WI38 (cell line): Measurements from ENCODE around the gene KRTAP10-7.
"Not testable (repeated sequence)": the region's sequence is repeated elsewhere in the genome, so short reads cannot be mapped to it uniquely, and the experiment has no call there.

Experiments used
- H3K4me3 ChIP-seq: 2 replicates; pipeline ENCODE4 v1.5.1; 2011; ENCODE audit warnings: low read depth, mild to moderate bottlenecking, control low read depth, low read length
- TF ChIP-seq, protein P1 (sequence below): IDR thresholded peaks from 2 replicates; pipeline ENCODE4 v1.5.1; 2012; ENCODE audit warnings: low read depth, mild to moderate bottlenecking, control low read depth, low read length

KRTAP10-7 gene

DNA sequence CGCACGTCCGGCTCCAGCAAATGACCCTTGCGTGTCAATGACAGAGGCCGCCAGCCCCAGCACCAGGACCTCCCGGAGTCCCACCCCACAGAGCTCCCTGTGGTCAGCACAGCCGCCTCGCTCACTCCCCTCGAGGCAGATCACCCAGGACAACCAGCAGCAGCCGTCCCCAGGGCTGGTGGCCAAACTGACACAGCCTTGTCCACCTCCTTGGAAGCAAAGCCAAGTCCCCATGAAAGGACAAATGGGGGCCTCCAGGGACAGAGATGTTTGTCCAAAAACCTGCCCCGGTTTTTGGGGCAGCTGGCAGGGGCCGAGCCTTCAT is 38.9 kb downstream of the KRTAP10-7 start:
- H3K4me3 ChIP-seq = no peak overlapping the region
- TF ChIP-seq, protein P1, sequence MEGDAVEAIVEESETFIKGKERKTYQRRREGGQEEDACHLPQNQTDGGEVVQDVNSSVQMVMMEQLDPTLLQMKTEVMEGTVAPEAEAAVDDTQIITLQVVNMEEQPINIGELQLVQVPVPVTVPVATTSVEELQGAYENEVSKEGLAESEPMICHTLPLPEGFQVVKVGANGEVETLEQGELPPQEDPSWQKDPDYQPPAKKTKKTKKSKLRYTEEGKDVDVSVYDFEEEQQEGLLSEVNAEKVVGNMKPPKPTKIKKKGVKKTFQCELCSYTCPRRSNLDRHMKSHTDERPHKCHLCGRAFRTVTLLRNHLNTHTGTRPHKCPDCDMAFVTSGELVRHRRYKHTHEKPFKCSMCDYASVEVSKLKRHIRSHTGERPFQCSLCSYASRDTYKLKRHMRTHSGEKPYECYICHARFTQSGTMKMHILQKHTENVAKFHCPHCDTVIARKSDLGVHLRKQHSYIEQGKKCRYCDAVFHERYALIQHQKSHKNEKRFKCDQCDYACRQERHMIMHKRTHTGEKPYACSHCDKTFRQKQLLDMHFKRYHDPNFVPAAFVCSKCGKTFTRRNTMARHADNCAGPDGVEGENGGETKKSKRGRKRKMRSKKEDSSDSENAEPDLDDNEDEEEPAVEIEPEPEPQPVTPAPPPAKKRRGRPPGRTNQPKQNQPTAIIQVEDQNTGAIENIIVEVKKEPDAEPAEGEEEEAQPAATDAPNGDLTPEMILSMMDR = no peak

GRCh38 chr21:44640761-44641160 is 40.4 kb downstream of the KRTAP10-7 start:
- TF ChIP-seq, protein P1 = no peak
- H3K4me3 ChIP-seq = no peak overlapping the region

- TF ChIP-seq, protein P1 = no peak
- no peak overlapping the region for H3K4me3 ChIP-seq
These were observed 43.4 kb downstream of the KRTAP10-7 start for GRCh38 chr21:44643741-44644310.

DNA sequence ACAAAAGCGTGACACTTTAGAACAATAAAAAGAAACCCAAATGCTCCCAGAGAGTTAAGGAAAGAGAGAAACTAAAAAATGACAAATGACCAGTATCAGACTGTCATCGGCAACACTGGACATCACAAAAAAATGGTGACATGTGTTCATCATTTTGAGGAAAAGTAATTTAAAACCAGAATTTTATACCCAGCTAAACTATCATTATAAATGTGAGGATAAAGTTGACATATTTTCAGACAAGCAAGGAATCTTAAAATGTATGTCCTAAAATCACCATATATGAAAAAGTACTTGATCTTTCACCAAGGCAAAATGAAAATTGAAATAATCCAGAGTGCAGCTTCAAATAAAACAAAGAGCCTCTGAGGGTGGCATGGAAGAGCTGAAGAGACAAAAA is 44.5 kb downstream of the KRTAP10-7 start:
- TF ChIP-seq, protein P1 = no peak
- H3K4me3 ChIP-seq = no peak overlapping the region

DNA sequence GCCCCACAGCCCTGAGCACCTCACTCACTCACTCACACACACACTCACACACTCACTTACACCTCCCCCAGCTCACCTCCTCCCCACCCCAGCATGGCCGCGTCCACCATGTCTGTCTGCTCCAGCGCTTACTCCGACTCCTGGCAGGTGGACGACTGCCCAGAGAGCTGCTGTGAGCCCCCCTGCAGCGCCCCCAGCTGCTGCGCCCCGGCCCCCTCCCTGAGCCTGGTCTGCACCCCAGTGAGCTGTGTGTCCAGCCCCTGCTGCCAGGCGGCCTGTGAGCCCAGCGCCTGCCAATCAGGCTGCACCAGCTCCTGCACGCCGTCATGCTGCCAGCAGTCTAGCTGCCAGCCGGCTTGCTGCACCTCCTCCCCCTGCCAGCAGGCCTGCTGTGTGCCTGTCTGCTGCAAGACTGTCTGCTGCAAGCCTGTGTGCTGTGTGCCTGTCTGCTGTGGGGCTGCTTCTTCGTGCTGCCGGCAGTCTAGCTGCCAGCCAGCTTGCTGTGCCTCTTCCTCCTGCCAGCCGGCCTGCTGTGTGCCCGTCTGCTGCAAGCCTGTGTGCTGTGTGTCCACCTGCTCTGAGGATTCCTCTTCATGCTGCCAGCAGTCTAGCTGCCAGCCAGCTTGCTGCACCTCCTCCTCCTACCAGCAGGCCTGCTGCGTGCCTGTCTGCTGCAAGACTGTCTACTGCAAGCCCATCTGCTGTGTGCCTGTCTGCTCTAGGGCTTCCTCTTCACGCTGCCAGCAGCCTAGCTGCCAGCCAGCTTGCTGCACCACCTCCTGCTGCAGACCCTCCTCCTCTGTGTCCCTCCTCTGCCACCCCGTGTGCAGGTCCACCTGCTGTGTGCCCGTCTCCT is 46.2 kb downstream of the KRTAP10-7 start, which contains the start of gene KRTAP10-11:
Gene KRTAP10-11 (plus strand): TSS at position 49 of the 856 bp plus-strand sequence. CDS start 45 bp downstream, at position 94.
- not testable (repeated sequence) for H3K4me3 ChIP-seq

- TF ChIP-seq, protein P1 = no peak
- no peak overlapping the region for H3K4me3 ChIP-seq
These were observed 46.8 kb downstream of the KRTAP10-7 start for GRCh38 chr21:44647222-44647552.

GRCh38 chr21:44648557-44649311 is 48.3 kb downstream of the KRTAP10-7 start:
- TF ChIP-seq, protein P1 = no peak
- no peak overlapping the region for H3K4me3 ChIP-seq
